GM03348 (cell line): ENCODE results near the gene APEH.

Experiments
- DNase-seq: peaks from one replicate; pipeline ENCODE4 v3.0.0; 2012; ENCODE audit warnings: low spot score

The APEH gene

GRCh38 chr3:49727924-49728361 is 53.8 kb downstream of the APEH start:
- DNase-seq: no peak

GRCh38 chr3:49729966-49730609 is 55.9 kb downstream of the APEH start:
- no peak for DNase-seq

- DNase-seq: no peak
These were observed 58.4 kb downstream of the APEH start for GRCh38 chr3:49732597-49732996.

GRCh38 chr3:49733551-49733950 is 59.4 kb downstream of the APEH start:
- DNase-seq: no peak
